Fibroblast of lung (primary cell): ENCODE data around the gene TNFRSF14.

Source experiments
- EZH2 ChIP-seq: IDR thresholded peaks from 2 replicates; pipeline ENCODE4 v1.5.1; 2012; ENCODE audit warnings: low read length, control low read depth, mild to moderate bottlenecking; ENCODE audit errors: missing control alignments
- TF ChIP-seq, protein P1 (sequence below), 2 donors: IDR thresholded peaks in 1 of 2; conservative IDR thresholded peaks in 1 of 2; 1 replicate in 1 of 2; 2 replicates in 1 of 2; pipeline ENCODE4 v1.5.1; 2011 to 2012; ENCODE audit warnings: low read length in 2 of 2, control low read depth in 1 of 2, inconsistent platforms in 1 of 2, low read depth in 1 of 2, mild to moderate bottlenecking in 1 of 2

GRCh38 chr1:2516946-2517345 lies 39.2 kb upstream of the TNFRSF14 start:
- TF ChIP-seq, protein P1, sequence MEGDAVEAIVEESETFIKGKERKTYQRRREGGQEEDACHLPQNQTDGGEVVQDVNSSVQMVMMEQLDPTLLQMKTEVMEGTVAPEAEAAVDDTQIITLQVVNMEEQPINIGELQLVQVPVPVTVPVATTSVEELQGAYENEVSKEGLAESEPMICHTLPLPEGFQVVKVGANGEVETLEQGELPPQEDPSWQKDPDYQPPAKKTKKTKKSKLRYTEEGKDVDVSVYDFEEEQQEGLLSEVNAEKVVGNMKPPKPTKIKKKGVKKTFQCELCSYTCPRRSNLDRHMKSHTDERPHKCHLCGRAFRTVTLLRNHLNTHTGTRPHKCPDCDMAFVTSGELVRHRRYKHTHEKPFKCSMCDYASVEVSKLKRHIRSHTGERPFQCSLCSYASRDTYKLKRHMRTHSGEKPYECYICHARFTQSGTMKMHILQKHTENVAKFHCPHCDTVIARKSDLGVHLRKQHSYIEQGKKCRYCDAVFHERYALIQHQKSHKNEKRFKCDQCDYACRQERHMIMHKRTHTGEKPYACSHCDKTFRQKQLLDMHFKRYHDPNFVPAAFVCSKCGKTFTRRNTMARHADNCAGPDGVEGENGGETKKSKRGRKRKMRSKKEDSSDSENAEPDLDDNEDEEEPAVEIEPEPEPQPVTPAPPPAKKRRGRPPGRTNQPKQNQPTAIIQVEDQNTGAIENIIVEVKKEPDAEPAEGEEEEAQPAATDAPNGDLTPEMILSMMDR (conservative IDR thresholded peaks at IDR 0.05 in 1 of 2, IDR thresholded peaks at IDR 0.05 in 1 of 2; ENCODE audit: low read depth in 1 of 2, low read length in 2 of 2) = no peak
- TF ChIP-seq EZH2 = no peak
